M059J (cell line): ENCODE results near the gene EBF4. TPM values are rescaled to one million over a fixed set of nuclear protein-coding genes. Genes with fewer than 3 reads are reported as not detected.
A peak's percentile ranks its signal among the peaks of the same experiment; 100 is the strongest.
"Not testable (repeated sequence)": the region's sequence is repeated elsewhere in the genome, so short reads cannot be mapped to it uniquely, and the experiment has no call there.

ENCODE experiments used
- DNase-seq: peaks from one replicate; pipeline ENCODE4 v3.0.0-alpha.2; 2012; ENCODE audit warnings: low read depth
- total RNA-seq: library from RNA; depleted of rRNA; stranded (reverse); fragments of >200 nt; shearing (Covaris generic); gene quantifications from 2 replicates; pipeline ENCODE4 v1.2.3, GENCODE V29; 2014

The EBF4 gene
- total RNA-seq, 1 experiment from 2014 or later = 1.5 TPM

- no peak for DNase-seq
Measured at GRCh38 chr20:2794202-2794748, 101.7 kb downstream of the EBF4 start.

GRCh38 chr20:2794866-2795447 lies 102.4 kb downstream of the EBF4 start:
- no peak for DNase-seq

- DNase-seq = no peak
Measured at GRCh38 chr20:2795451-2795850, 102.9 kb downstream of the EBF4 start.

GRCh38 chr20:2796011-2796660 lies 103.6 kb downstream of the EBF4 start:
- no peak for DNase-seq

GRCh38 chr20:2797136-2797983 lies 104.8 kb downstream of the EBF4 start:
- no peak for DNase-seq

GRCh38 chr20:2798095-2798805 lies 105.7 kb downstream of the EBF4 start:
- no peak for DNase-seq

GRCh38 chr20:2798814-2799213 lies 106.2 kb downstream of the EBF4 start:
- peak; percentile 53 for DNase-seq

GRCh38 chr20:2799271-2799670 lies 106.7 kb downstream of the EBF4 start:
- DNase-seq = no peak

GRCh38 chr20:2799688-2800520 lies 107.3 kb downstream of the EBF4 start:
- DNase-seq = no peak

- DNase-seq = no peak
Measured at GRCh38 chr20:2800521-2801285, 108.1 kb downstream of the EBF4 start, which contains the start of gene CPXM1. CPXM1 (minus strand) TSS chr20:2800627; CDS start chr20:2800572, 55 bp downstream.

- DNase-seq = peak; percentile 40
Measured at GRCh38 chr20:2801286-2801728, 108.7 kb downstream of the EBF4 start.

GRCh38 chr20:2804041-2804828 lies 111.7 kb downstream of the EBF4 start:
- no peak for DNase-seq

GRCh38 chr20:2804852-2805688 lies 112.5 kb downstream of the EBF4 start:
- peak; percentile 54 for DNase-seq

GRCh38 chr20:2805689-2806350 lies 113.2 kb downstream of the EBF4 start:
- DNase-seq = no peak

GRCh38 chr20:2806351-2806701 lies 113.7 kb downstream of the EBF4 start:
- DNase-seq = no peak

GRCh38 chr20:2807019-2807418 lies 114.4 kb downstream of the EBF4 start:
- DNase-seq = no peak

- DNase-seq = not testable (repeated sequence)
Measured at GRCh38 chr20:2807929-2808328, 115.3 kb downstream of the EBF4 start.

- DNase-seq = no peak
Measured at GRCh38 chr20:2809690-2810089, 117.1 kb downstream of the EBF4 start.
